Vagina (tissue), 2 donors: Measurements from ENCODE around the gene SDE2.

Source experiments
- POLR2A ChIP-seq, 2 donors: fragments of 450-650 bp; IDR thresholded peaks; one replicate each; pipeline ENCODE4 v1.6.1; 2017; ENCODE audit warnings: antibody characterized with exemption in 2 of 2, mild to moderate bottlenecking in 2 of 2, moderate library complexity in 2 of 2
- POLR2AphosphoS5 ChIP-seq, 2 donors: sonication (generic); formaldehyde crosslinking; IDR thresholded peaks; one replicate each; pipeline ENCODE4 v1.9.0; 2017; ENCODE audit warnings: antibody characterized with exemption in 2 of 2, mild to moderate bottlenecking in 2 of 2, low read depth in 1 of 2; ENCODE audit not compliant: insufficient read depth in 1 of 2
- TF ChIP-seq, protein P1 (sequence below), 3 experiments: fragments of 450-650 bp in 2 of 3; fragments of 200-600 bp in 1 of 3; sonication (generic) in 1 of 3; IDR thresholded peaks; one replicate each; pipeline ENCODE4 v1.5.1; 2017 to 2019; ENCODE audit warnings: antibody characterized with exemption in 3 of 3, mild to moderate bottlenecking in 2 of 3, moderate library complexity in 2 of 3

GRCh38 chr1:225995919-225996864, 3.0 kb downstream of the SDE2 start:
- no peak for TF ChIP-seq POLR2AphosphoS5 (IDR thresholded peaks at IDR 0.05; ENCODE audit: insufficient read depth in 1 of 2, low read depth in 1 of 2)
- TF ChIP-seq, protein P1, sequence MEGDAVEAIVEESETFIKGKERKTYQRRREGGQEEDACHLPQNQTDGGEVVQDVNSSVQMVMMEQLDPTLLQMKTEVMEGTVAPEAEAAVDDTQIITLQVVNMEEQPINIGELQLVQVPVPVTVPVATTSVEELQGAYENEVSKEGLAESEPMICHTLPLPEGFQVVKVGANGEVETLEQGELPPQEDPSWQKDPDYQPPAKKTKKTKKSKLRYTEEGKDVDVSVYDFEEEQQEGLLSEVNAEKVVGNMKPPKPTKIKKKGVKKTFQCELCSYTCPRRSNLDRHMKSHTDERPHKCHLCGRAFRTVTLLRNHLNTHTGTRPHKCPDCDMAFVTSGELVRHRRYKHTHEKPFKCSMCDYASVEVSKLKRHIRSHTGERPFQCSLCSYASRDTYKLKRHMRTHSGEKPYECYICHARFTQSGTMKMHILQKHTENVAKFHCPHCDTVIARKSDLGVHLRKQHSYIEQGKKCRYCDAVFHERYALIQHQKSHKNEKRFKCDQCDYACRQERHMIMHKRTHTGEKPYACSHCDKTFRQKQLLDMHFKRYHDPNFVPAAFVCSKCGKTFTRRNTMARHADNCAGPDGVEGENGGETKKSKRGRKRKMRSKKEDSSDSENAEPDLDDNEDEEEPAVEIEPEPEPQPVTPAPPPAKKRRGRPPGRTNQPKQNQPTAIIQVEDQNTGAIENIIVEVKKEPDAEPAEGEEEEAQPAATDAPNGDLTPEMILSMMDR (IDR thresholded peaks at IDR 0.05): no peak
- no peak for TF ChIP-seq POLR2A (IDR thresholded peaks at IDR 0.05)
